ENCODE data around the gene PFDN1. TPM values are rescaled to one million over a fixed set of nuclear protein-coding genes. Genes with fewer than 3 reads are reported as not detected.

PFDN1 gene
- total RNA-seq, 1 experiment from 2014 or later: 69.1 TPM

DNA sequence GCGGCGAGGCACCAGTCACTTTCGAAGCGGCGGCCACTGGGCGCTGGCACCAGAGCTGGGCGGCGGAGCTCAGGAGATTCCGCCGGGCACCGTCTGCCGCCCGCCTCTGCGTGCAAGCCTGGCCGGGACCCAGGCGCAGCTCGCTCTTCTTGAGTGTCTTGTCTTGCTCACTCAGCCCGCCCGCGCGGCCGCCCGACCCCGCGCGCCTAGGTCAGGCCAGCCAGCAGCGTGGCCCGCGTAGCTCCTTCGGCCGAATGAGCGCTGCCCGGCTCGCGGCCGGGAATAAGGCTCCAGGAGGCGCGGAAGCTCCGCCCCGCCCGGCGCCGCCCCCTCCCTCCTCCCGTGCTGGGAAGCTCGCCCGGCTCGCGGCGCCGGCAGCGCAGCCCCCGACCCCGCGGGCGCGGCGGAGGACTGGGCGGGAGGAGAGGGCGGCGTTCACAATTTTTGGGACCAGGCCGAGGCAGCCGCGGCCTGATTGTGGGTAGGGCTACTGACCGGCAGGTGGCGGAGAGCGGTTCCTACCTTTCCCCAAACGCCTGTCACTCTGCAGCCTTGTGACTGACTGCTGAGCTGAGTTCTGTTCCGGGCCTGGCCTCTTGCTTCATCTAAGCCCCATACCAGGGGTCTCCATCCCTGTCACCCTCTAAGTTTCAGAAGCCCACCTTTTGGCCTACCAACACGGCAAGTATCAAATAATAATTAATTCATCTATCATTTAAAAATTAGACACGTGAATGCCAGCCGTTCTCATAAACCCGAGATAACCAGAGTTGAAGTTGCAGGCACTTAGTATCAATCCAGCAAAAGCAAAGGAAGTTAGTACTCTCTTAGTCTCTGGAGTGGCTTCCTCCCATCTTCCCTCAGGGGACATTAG lies 43.7 kb upstream of the PFDN1 start, which contains the start of gene HBEGF:
Gene HBEGF, minus strand, starts transcription at position 256 of the 874 bp plus-strand sequence. CDS start 275 bp downstream, outside the sequence.
- H3K27ac ChIP-seq: peak within 1 kb of the TSS; percentile 95
- peaks cover 57% of the 10 kb centered on the region for H3K79me2 ChIP-seq (ENCODE audit: low read depth)
- BruUV-seq (replicated peaks): no TSS peak
- CTCF ChIA-PET: interaction anchor here (0.5 to 2.8 kb wide), 15 partner anchors 9 to 378 kb away, joined by 3 to 40 read pairs (median 4); partner anchors contain the start of gene PFDN1
- H3K36me3 ChIP-seq (ENCODE audit: low read depth): peaks cover 26% of the 10 kb centered on the region
- H2AFZ ChIP-seq: peak within 1 kb of the TSS; percentile 56; the same call in 1 of the 2 replicates
- no peaks in the 10 kb centered on the region for H3K9me2 ChIP-seq (ENCODE audit: insufficient read depth)
- H3K9me3 ChIP-seq (ENCODE audit: insufficient read depth, low read depth): no peaks in the 10 kb centered on the region
- peak within 1 kb of the TSS; percentile 97 for H3K4me2 ChIP-seq
- H4K20me1 ChIP-seq (ENCODE audit: insufficient read depth): peaks cover 43% of the 10 kb centered on the region
- no peaks in the 10 kb centered on the region for H3K27me3 ChIP-seq (ENCODE audit: insufficient read depth, low read depth)
- peaks cover 85% of the 10 kb centered on the region for H3K4me1 ChIP-seq (replicated peaks; ENCODE audit: insufficient read depth)
- H3K4me3 ChIP-seq: peak within 1 kb of the TSS; percentile 94
- DNase-seq: peak; percentile 70 to 92
- H3F3A ChIP-seq (ENCODE audit: insufficient read depth, low read depth): peaks cover 77% of the 10 kb centered on the region
- POLR2A ChIA-PET (ENCODE audit: unreplicated experiment): interaction anchor here (0.5 to 2.4 kb wide), 15 partner anchors 9 to 275 kb away, joined by 3 to 21 read pairs (median 6); no protein-coding TSS in a partner anchor
- intact Hi-C loops (cut with micrococcal nuclease; ENCODE audit: unreplicated experiment): loop anchor here (1.0 to 5.0 kb wide), 4 partner anchors 44 to 371 kb away; partner anchors contain the start of genes PFDN1 and TMCO6
- TF ChIP-seq EZH2 (IDR thresholded peaks at IDR 0.05; ENCODE audit: low read depth): no peak
- peak; percentile 70 for TF ChIP-seq CTCF (conservative IDR thresholded peaks at IDR 0.05)

GRCh38 chr5:140345919-140346347 lies 43.0 kb upstream of the PFDN1 start:
- peaks cover 64% of the 10 kb centered on the region for H3K79me2 ChIP-seq (ENCODE audit: low read depth)
- H3F3A ChIP-seq (ENCODE audit: insufficient read depth, low read depth): peaks cover 83% of the 10 kb centered on the region
- no peaks in the 10 kb centered on the region for H3K9me3 ChIP-seq (ENCODE audit: insufficient read depth, low read depth)
- TF ChIP-seq EZH2 (IDR thresholded peaks at IDR 0.05; ENCODE audit: low read depth) (no peak), CTCF (conservative IDR thresholded peaks at IDR 0.05) (no peak)
- BruUV-seq (replicated peaks): no TSS peak
- H3K4me3 ChIP-seq: peak overlapping the region; percentile 94
- intact Hi-C loops (cut with micrococcal nuclease; ENCODE audit: unreplicated experiment): loop anchor here (1.0 to 5.0 kb wide), 4 partner anchors 43 to 371 kb away; partner anchors contain the start of genes PFDN1 and TMCO6
- no peaks in the 10 kb centered on the region for H3K27me3 ChIP-seq (ENCODE audit: insufficient read depth, low read depth)
- no peak overlapping the region for H2AFZ ChIP-seq
- peaks cover 85% of the 10 kb centered on the region for H3K4me1 ChIP-seq (replicated peaks; ENCODE audit: insufficient read depth)
- POLR2A ChIA-PET (ENCODE audit: unreplicated experiment): interaction anchor here (0.5 to 2.4 kb wide), 12 partner anchors 8 to 274 kb away, joined by 3 to 21 read pairs (median 6); no protein-coding TSS in a partner anchor
- peak; percentile 38 to 55 for DNase-seq
- peaks cover 32% of the 10 kb centered on the region for H3K36me3 ChIP-seq (ENCODE audit: low read depth)
- peak overlapping the region; percentile 97 for H3K4me2 ChIP-seq
- CTCF ChIA-PET: interaction anchor here (0.5 to 2.8 kb wide), 18 partner anchors 10 to 377 kb away, joined by 3 to 40 read pairs (median 6); partner anchors contain the start of gene PFDN1
- no peaks in the 10 kb centered on the region for H3K9me2 ChIP-seq (ENCODE audit: insufficient read depth)
- H3K27ac ChIP-seq: peak overlapping the region; percentile 65
- peaks cover 49% of the 10 kb centered on the region for H4K20me1 ChIP-seq (ENCODE audit: insufficient read depth)
